ENCODE measurements around the gene KIF6. TPM values are rescaled to one million over a fixed set of nuclear protein-coding genes. Genes with fewer than 3 reads are reported as not detected.

KIF6 gene
- total and polyA plus RNA-seq, 5 donors = 0.25 to 1.4 (median 0.43) TPM

GRCh38 chr6:39415482-39415881 is 309.7 kb downstream of the KIF6 start:
- intact Hi-C loops (cut with DNase I) = no loop called here
- ATAC-seq = no peak
- peaks cover 2% of the 10 kb centered on the region for H3K4me1 ChIP-seq (ENCODE audit: control insufficient read depth, insufficient read depth, low read length)
- H3K4me3 ChIP-seq (ENCODE audit: low read length) = no peak overlapping the region
- 89% methylated on average over 3 of the region's 3 CpGs for WGBS
- H3K27ac ChIP-seq (ENCODE audit: low read length) = no peak overlapping the region
- H3K9me3 ChIP-seq (ENCODE audit: control insufficient read depth, low read length) = no peaks in the 10 kb centered on the region
- H3K27me3 ChIP-seq (ENCODE audit: control insufficient read depth, insufficient read depth) = no peaks in the 10 kb centered on the region
- DNase-seq = no peak

GRCh38 chr6:39411465-39411864 is 313.7 kb downstream of the KIF6 start:
- no peaks in the 10 kb centered on the region for H3K27me3 ChIP-seq (ENCODE audit: control insufficient read depth, insufficient read depth)
- H3K9me3 ChIP-seq (ENCODE audit: control insufficient read depth, low read length) = no peaks in the 10 kb centered on the region
- H3K27ac ChIP-seq (ENCODE audit: low read length) = no peak overlapping the region
- DNase-seq (no peak), ATAC-seq (peak; percentile 66 to 90)
- H3K4me3 ChIP-seq (ENCODE audit: low read length) = no peak overlapping the region
- WGBS = 99% methylated on average over 1 of the region's 1 CpG
- intact Hi-C loops (cut with DNase I) = no loop called here
- no peaks in the 10 kb centered on the region for H3K4me1 ChIP-seq (ENCODE audit: control insufficient read depth, insufficient read depth, low read length)

- DNase-seq (no peak), ATAC-seq (no peak)
- WGBS = 87% methylated on average over 4 of the region's 4 CpGs
- intact Hi-C loops (cut with DNase I) = no loop called here
- no peaks in the 10 kb centered on the region for H3K4me1 ChIP-seq (ENCODE audit: control insufficient read depth, insufficient read depth, low read length)
- no peak overlapping the region for H3K4me3 ChIP-seq (ENCODE audit: low read length)
- no peaks in the 10 kb centered on the region for H3K27me3 ChIP-seq (ENCODE audit: control insufficient read depth, insufficient read depth)
- no peak overlapping the region for H3K27ac ChIP-seq (ENCODE audit: low read length)
- H3K9me3 ChIP-seq (ENCODE audit: control insufficient read depth, low read length) = no peaks in the 10 kb centered on the region
Measured at GRCh38 chr6:39411001-39411400, 314.2 kb downstream of the KIF6 start.

GRCh38 chr6:39409889-39410288 is 315.3 kb downstream of the KIF6 start:
- ATAC-seq (no peak), DNase-seq (no peak)
- intact Hi-C loops (cut with DNase I) = no loop called here
- no peaks in the 10 kb centered on the region for H3K4me1 ChIP-seq (ENCODE audit: control insufficient read depth, insufficient read depth, low read length)
- 90% methylated on average over 3 of the region's 3 CpGs for WGBS
- no peak overlapping the region for H3K27ac ChIP-seq (ENCODE audit: low read length)
- no peak overlapping the region for H3K4me3 ChIP-seq (ENCODE audit: low read length)
- no peaks in the 10 kb centered on the region for H3K9me3 ChIP-seq (ENCODE audit: control insufficient read depth, low read length)
- H3K27me3 ChIP-seq (ENCODE audit: control insufficient read depth, insufficient read depth) = no peaks in the 10 kb centered on the region

GRCh38 chr6:39407446-39407993 is 317.7 kb downstream of the KIF6 start:
- H3K27me3 ChIP-seq (ENCODE audit: control insufficient read depth, insufficient read depth) = no peaks in the 10 kb centered on the region
- DNase-seq (no peak), ATAC-seq (no peak)
- intact Hi-C loops (cut with DNase I) = no loop called here
- no peaks in the 10 kb centered on the region for H3K4me1 ChIP-seq (ENCODE audit: control insufficient read depth, insufficient read depth, low read length)
- WGBS = 97% methylated on average over 1 of the region's 1 CpG
- no peak overlapping the region for H3K27ac ChIP-seq (ENCODE audit: low read length)
- H3K4me3 ChIP-seq (ENCODE audit: low read length) = no peak overlapping the region
- H3K9me3 ChIP-seq (ENCODE audit: control insufficient read depth, low read length) = no peaks in the 10 kb centered on the region

- ATAC-seq (no peak), DNase-seq (no peak)
- 85% methylated on average over 1 of the region's 1 CpG for WGBS
- Histone ChIP-seq H3K27me3 (ENCODE audit: control insufficient read depth, insufficient read depth) (no peaks in the 10 kb centered on the region), H3K4me1 (ENCODE audit: control insufficient read depth, insufficient read depth, low read length) (no peaks in the 10 kb centered on the region), H3K27ac (ENCODE audit: low read length) (no peak overlapping the region), H3K9me3 (ENCODE audit: control insufficient read depth, low read length) (no peaks in the 10 kb centered on the region), H3K4me3 (ENCODE audit: low read length) (no peak overlapping the region)
- intact Hi-C loops (cut with DNase I) = no loop called here
Measured at GRCh38 chr6:39404312-39404711, 320.9 kb downstream of the KIF6 start.

- Histone ChIP-seq H3K27me3 (ENCODE audit: control insufficient read depth, insufficient read depth) (no peaks in the 10 kb centered on the region), H3K4me1 (ENCODE audit: control insufficient read depth, insufficient read depth, low read length) (no peaks in the 10 kb centered on the region), H3K9me3 (ENCODE audit: control insufficient read depth, low read length) (no peaks in the 10 kb centered on the region), H3K27ac (ENCODE audit: low read length) (no peak overlapping the region), H3K4me3 (ENCODE audit: low read length) (no peak overlapping the region)
- intact Hi-C loops (cut with DNase I) = no loop called here
- no peak for DNase-seq
- ATAC-seq = no peak
Measured at GRCh38 chr6:39403304-39403703, 321.9 kb downstream of the KIF6 start.

- Histone ChIP-seq H3K9me3 (ENCODE audit: control insufficient read depth, low read length) (no peaks in the 10 kb centered on the region), H3K4me3 (ENCODE audit: low read length) (no peak overlapping the region), H3K4me1 (ENCODE audit: control insufficient read depth, insufficient read depth, low read length) (no peaks in the 10 kb centered on the region), H3K27ac (ENCODE audit: low read length) (no peak overlapping the region), H3K27me3 (ENCODE audit: control insufficient read depth, insufficient read depth) (no peaks in the 10 kb centered on the region)
- no peak for DNase-seq
- WGBS = 76% methylated on average over 7 of the region's 7 CpGs
- ATAC-seq = no peak
- intact Hi-C loops (cut with DNase I) = no loop called here
Measured at GRCh38 chr6:39402239-39402751, 322.9 kb downstream of the KIF6 start.

GRCh38 chr6:39401376-39401775 is 323.8 kb downstream of the KIF6 start:
- Histone ChIP-seq H3K4me3 (ENCODE audit: low read length) (no peak overlapping the region), H3K9me3 (ENCODE audit: control insufficient read depth, low read length) (no peaks in the 10 kb centered on the region), H3K27me3 (ENCODE audit: control insufficient read depth, insufficient read depth) (no peaks in the 10 kb centered on the region), H3K4me1 (ENCODE audit: control insufficient read depth, insufficient read depth, low read length) (no peaks in the 10 kb centered on the region), H3K27ac (ENCODE audit: low read length) (no peak overlapping the region)
- 95% methylated on average over 3 of the region's 3 CpGs for WGBS
- intact Hi-C loops (cut with DNase I) = no loop called here
- ATAC-seq = no peak
- no peak for DNase-seq

- DNase-seq (no peak), ATAC-seq (no peak)
- 85% methylated on average over 3 of the region's 3 CpGs for WGBS
- H3K27me3 ChIP-seq (ENCODE audit: control insufficient read depth, insufficient read depth) = no peaks in the 10 kb centered on the region
- H3K4me1 ChIP-seq (ENCODE audit: control insufficient read depth, insufficient read depth, low read length) = no peaks in the 10 kb centered on the region
- intact Hi-C loops (cut with DNase I) = no loop called here
- no peak overlapping the region for H3K27ac ChIP-seq (ENCODE audit: low read length)
- no peak overlapping the region for H3K4me3 ChIP-seq (ENCODE audit: low read length)
- no peaks in the 10 kb centered on the region for H3K9me3 ChIP-seq (ENCODE audit: control insufficient read depth, low read length)
Measured at GRCh38 chr6:39400026-39400425, 325.2 kb downstream of the KIF6 start.

GRCh38 chr6:39396854-39397253 is 328.4 kb downstream of the KIF6 start:
- intact Hi-C loops (cut with DNase I) = no loop called here
- no peaks in the 10 kb centered on the region for H3K4me1 ChIP-seq (ENCODE audit: control insufficient read depth, insufficient read depth, low read length)
- 86% methylated on average over 5 of the region's 5 CpGs for WGBS
- no peak overlapping the region for H3K4me3 ChIP-seq (ENCODE audit: low read length)
- no peak for DNase-seq
- H3K9me3 ChIP-seq (ENCODE audit: control insufficient read depth, low read length) = no peaks in the 10 kb centered on the region
- no peak for ATAC-seq
- H3K27ac ChIP-seq (ENCODE audit: low read length) = no peak overlapping the region
- H3K27me3 ChIP-seq (ENCODE audit: control insufficient read depth, insufficient read depth) = no peaks in the 10 kb centered on the region

GRCh38 chr6:39393075-39393474 is 332.1 kb downstream of the KIF6 start:
- no peak for ATAC-seq
- intact Hi-C loops (cut with DNase I) = no loop called here
- H3K9me3 ChIP-seq (ENCODE audit: control insufficient read depth, low read length) = no peaks in the 10 kb centered on the region
- no peak for DNase-seq
- 84% methylated on average over 5 of the region's 5 CpGs for WGBS
- no peak overlapping the region for H3K27ac ChIP-seq (ENCODE audit: low read length)
- no peaks in the 10 kb centered on the region for H3K27me3 ChIP-seq (ENCODE audit: control insufficient read depth, insufficient read depth)
- no peak overlapping the region for H3K4me3 ChIP-seq (ENCODE audit: low read length)
- H3K4me1 ChIP-seq (ENCODE audit: control insufficient read depth, insufficient read depth, low read length) = no peaks in the 10 kb centered on the region

All from right cardiac atrium (tissue), 5 donors.